HepG2 (cell line): ENCODE results near the gene TKFC. TPM values are rescaled to one million over a fixed set of nuclear protein-coding genes. Genes with fewer than 3 reads are reported as not detected.

ENCODE experiments used
- CTCF ChIP-seq: sonication (generic); formaldehyde crosslinking; IDR thresholded peaks from 2 replicates; pipeline ENCODE4 v1.5.0; 2020; ENCODE audit warnings: mild to moderate bottlenecking, missing genetic modification reagents, moderate library complexity
- ETV5 ChIP-seq: IDR thresholded peaks from 2 replicates; pipeline ENCODE4 v1.6.1; 2018; ENCODE audit warnings: missing biosample characterization, missing genetic modification reagents, inconsistent platforms, borderline replicate concordance
- HNF4A ChIP-seq: sonication (generic); formaldehyde crosslinking; IDR thresholded peaks from 2 replicates; pipeline ENCODE4 v1.4.0; 2020; ENCODE audit warnings: missing genetic modification reagents
- HNF4G ChIP-seq, 2 experiments: sonication (generic) in 1 of 2; formaldehyde crosslinking in 1 of 2; IDR thresholded peaks; 2 replicates each; pipeline versions ENCODE4 v1.4.0 to v1.6.1; 2011 to 2020; ENCODE audit warnings: borderline replicate concordance in 2 of 2, low read depth in 2 of 2, mild to moderate bottlenecking in 2 of 2, low read length in 1 of 2, missing genetic modification reagents in 1 of 2, moderate library complexity in 1 of 2
- HOXA3 ChIP-seq: sonication (generic); formaldehyde crosslinking; IDR thresholded peaks from 2 replicates; pipeline ENCODE4 v1.5.0; 2020; ENCODE audit warnings: missing genetic modification reagents
- IRF2 ChIP-seq: IDR thresholded peaks from 2 replicates; pipeline ENCODE4 v1.6.1; 2018; ENCODE audit warnings: missing genetic modification reagents, missing compliant biosample characterization
- MNT ChIP-seq: fragments of 450-650 bp; IDR thresholded peaks from 2 replicates; pipeline ENCODE4 v1.6.1; 2016
- NR2F2 ChIP-seq: IDR thresholded peaks from 2 replicates; pipeline ENCODE4 v1.6.1; 2012; ENCODE audit warnings: low read depth, inconsistent platforms, borderline replicate concordance
- PHF5A ChIP-seq: IDR thresholded peaks from one replicate; pipeline ENCODE4 v1.6.1; 2018; ENCODE audit warnings: low read depth, missing genetic modification reagents; ENCODE audit not compliant: unreplicated experiment
- SIX4 ChIP-seq: sonication (generic); formaldehyde crosslinking; IDR thresholded peaks from 2 replicates; pipeline ENCODE4 v1.4.0; 2020; ENCODE audit warnings: missing genetic modification reagents
- SMAD9 ChIP-seq: sonication (generic); formaldehyde crosslinking; IDR thresholded peaks from 2 replicates; pipeline ENCODE4 v1.5.1; 2020; ENCODE audit warnings: mild to moderate bottlenecking, missing genetic modification reagents
- TARDBP ChIP-seq: sonication (generic); formaldehyde crosslinking; IDR thresholded peaks from 2 replicates; pipeline ENCODE4 v1.8.0; 2022; ENCODE audit warnings: mild to moderate bottlenecking, missing genetic modification reagents
- TEAD3 ChIP-seq: optimal IDR thresholded peaks from 2 replicates; pipeline ENCODE3; 2016; ENCODE audit warnings: borderline replicate concordance
- THRA ChIP-seq: sonication (generic); formaldehyde crosslinking; IDR thresholded peaks from 2 replicates; pipeline ENCODE4 v1.4.0; 2020; ENCODE audit warnings: missing genetic modification reagents, borderline replicate concordance
- ZBTB26 ChIP-seq: IDR thresholded peaks from 2 replicates; pipeline ENCODE4 v1.6.1; 2016; ENCODE audit warnings: missing compliant biosample characterization, missing genetic modification reagents, borderline replicate concordance
- ZKSCAN1 ChIP-seq: fragments of 150-350 bp; IDR thresholded peaks from 2 replicates; pipeline ENCODE4 v1.6.1; 2014; ENCODE audit warnings: low read length
- ZKSCAN5 ChIP-seq: sonication (generic); formaldehyde crosslinking; IDR thresholded peaks from 2 replicates; pipeline ENCODE4 v1.5.1; 2020; ENCODE audit warnings: mild to moderate bottlenecking, missing genetic modification reagents
- ZMYM3 ChIP-seq: sonication (generic); formaldehyde crosslinking; IDR thresholded peaks from 2 replicates; pipeline ENCODE4 v1.5.1; 2020; ENCODE audit warnings: mild to moderate bottlenecking, missing genetic modification reagents
- ZNF276 ChIP-seq: sonication (generic); formaldehyde crosslinking; IDR thresholded peaks from 2 replicates; pipeline ENCODE4 v1.4.0; 2020; ENCODE audit warnings: mild to moderate bottlenecking, low read depth, missing genetic modification reagents
- ZNF333 ChIP-seq: sonication (generic); formaldehyde crosslinking; IDR thresholded peaks from 2 replicates; pipeline ENCODE4 v1.4.0; 2020; ENCODE audit warnings: mild to moderate bottlenecking, missing genetic modification reagents, borderline replicate concordance
- ZNF33B ChIP-seq: sonication (generic); formaldehyde crosslinking; IDR thresholded peaks from 2 replicates; pipeline ENCODE4 v1.5.1; 2020; ENCODE audit warnings: mild to moderate bottlenecking, missing genetic modification reagents
- ZNF577 ChIP-seq: sonication (generic); formaldehyde crosslinking; IDR thresholded peaks from 2 replicates; pipeline ENCODE4 v1.4.0; 2020; ENCODE audit warnings: mild to moderate bottlenecking, low read depth, missing genetic modification reagents, borderline replicate concordance
- polyA plus RNA-seq, 8 experiments: library from polyadenylated mRNA; depleted of rRNA in 3 of 8; stranded (reverse) in 7 of 8; unstranded in 1 of 8; fragments of >200 nt; fragmentation: Illumina TruSeq in 4 of 8; extraction: Trizol in 4 of 8; gene quantifications; 2 replicates each; pipeline versions ENCODE4 v1.2.1 to v1.2.3, GENCODE V29; 2011 to 2016; ENCODE audit warnings: low read depth in 4 of 8, missing spikeins in 1 of 8, mixed read lengths in 1 of 8; ENCODE audit not compliant: insufficient read depth in 1 of 8
- total RNA-seq, 5 experiments: library from RNA; depleted of rRNA; stranded (reverse); fragments of >200 nt; fragmentation: Illumina TruSeq; extraction: Trizol; gene quantifications; 2 replicates each; pipeline ENCODE4 v1.2.3, GENCODE V29; 2016; ENCODE audit warnings: low read depth in 1 of 5

Gene TKFC
- total and polyA plus RNA-seq, 2 of the 13 experiments (the other 11 are each of a cell fraction or from before 2014, with no cell fraction given) = 147 to 197 TPM

- no peak for TF ChIP-seq SIX4 (CRISPR knock-in tag)
- no peak for TF ChIP-seq NR2F2
- TF ChIP-seq TARDBP (CRISPR knock-in tag) = no peak
- TF ChIP-seq ZNF333 (CRISPR knock-in tag) = 0 out of 2 replicates have a peak, but pooled peaks have one; percentile 5
- no peak for TF ChIP-seq ZBTB26 (CRISPR knock-in tag)
- no peak for TF ChIP-seq SMAD9
- TF ChIP-seq HNF4G (IDR thresholded peaks at IDR 0.05; ENCODE audit: borderline replicate concordance, low read depth, low read length) = no peak
- no peak for TF ChIP-seq HNF4G (CRISPR knock-in tag; IDR thresholded peaks at IDR 0.05; ENCODE audit: borderline replicate concordance, low read depth)
- no peak for TF ChIP-seq HOXA3 (CRISPR knock-in tag)
- peak; percentile 95 for TF ChIP-seq ZMYM3 (CRISPR knock-in tag)
- no peak for TF ChIP-seq TEAD3 (CRISPR knock-in tag)
- TF ChIP-seq MNT = no peak
- no peak for TF ChIP-seq ZKSCAN1
- TF ChIP-seq PHF5A (CRISPR knock-in tag) = no peak
- TF ChIP-seq ZNF577 (CRISPR knock-in tag) = no peak
- no peak for TF ChIP-seq ZKSCAN5 (CRISPR knock-in tag)
- TF ChIP-seq ZNF276 (CRISPR knock-in tag) = no peak
- TF ChIP-seq THRA = no peak
- no peak for TF ChIP-seq ETV5 (CRISPR knock-in tag)
- TF ChIP-seq ZNF33B (CRISPR knock-in tag) = no peak
- TF ChIP-seq CTCF = no peak
- no peak for TF ChIP-seq HNF4A (CRISPR knock-in tag)
- TF ChIP-seq IRF2 (CRISPR knock-in tag) = no peak
Observed at GRCh38 chr11:61333550-61334433, 764 bp downstream of the TKFC start (continued).
